Forelimb muscle (tissue), 1 donor: ENCODE results near the gene FAM209A. TPM values are rescaled to one million over a fixed set of nuclear protein-coding genes. Genes with fewer than 3 reads are reported as not detected.
"Not testable (repeated sequence)": the region's sequence is repeated elsewhere in the genome, so short reads cannot be mapped to it uniquely, and the experiment has no call there.

Experiments used
- DNase-seq: peaks from one replicate; pipeline ENCODE4 v3.0.0-alpha.2; 2013; ENCODE audit warnings: low read depth
- polyA plus RNA-seq: library from polyadenylated mRNA; unstranded; fragments of 120-200 nt; gene quantifications from one replicate; pipeline ENCODE4 v1.2.1, GENCODE V29; 2013; ENCODE audit not compliant: insufficient read length

Gene FAM209A
- not detected for polyA plus RNA-seq

- DNase-seq = not testable (repeated sequence)
These were observed at the start of gene FAM209A for GRCh38 chr20:56524444-56524843. Gene FAM209A, plus strand, starts transcription at chr20:56524744. Its CDS starts 65 bp downstream, at chr20:56524809.

GRCh38 chr20:56483970-56484369 lies 40.6 kb upstream of the FAM209A start:
- DNase-seq = no peak

GRCh38 chr20:56487216-56487615 lies 37.3 kb upstream of the FAM209A start:
- no peak for DNase-seq

GRCh38 chr20:56488566-56488965 lies 36.0 kb upstream of the FAM209A start:
- DNase-seq = no peak

- DNase-seq = no peak
These were observed 23.4 kb upstream of the FAM209A start for GRCh38 chr20:56501116-56501515.

GRCh38 chr20:56503916-56504315 lies 20.6 kb upstream of the FAM209A start:
- DNase-seq = no peak

GRCh38 chr20:56504373-56505005 lies 20.1 kb upstream of the FAM209A start:
- no peak for DNase-seq

- DNase-seq = no peak
These were observed 18.4 kb upstream of the FAM209A start for GRCh38 chr20:56506103-56506502.

- no peak for DNase-seq
These were observed 12.6 kb upstream of the FAM209A start for GRCh38 chr20:56511926-56512325.

- no peak for DNase-seq
These were observed 11.1 kb upstream of the FAM209A start for GRCh38 chr20:56513161-56514150.

GRCh38 chr20:56516631-56517030 lies 7.9 kb upstream of the FAM209A start:
- no peak for DNase-seq

- DNase-seq = no peak
These were observed 7.3 kb upstream of the FAM209A start for GRCh38 chr20:56517211-56517610.

- DNase-seq = no peak
These were observed 6.9 kb upstream of the FAM209A start for GRCh38 chr20:56517641-56518040.

- DNase-seq = no peak
These were observed 6.4 kb upstream of the FAM209A start for GRCh38 chr20:56518126-56518525.

- DNase-seq = no peak
These were observed 5.7 kb upstream of the FAM209A start for GRCh38 chr20:56518721-56519398.

- no peak for DNase-seq
These were observed 5.0 kb upstream of the FAM209A start for GRCh38 chr20:56519551-56519950.

- no peak for DNase-seq
These were observed 4.4 kb upstream of the FAM209A start for GRCh38 chr20:56520180-56520579.

- not testable (repeated sequence) for DNase-seq
These were observed 3.7 kb upstream of the FAM209A start for GRCh38 chr20:56520746-56521354.

GRCh38 chr20:56522311-56522710 lies 2.2 kb upstream of the FAM209A start:
- DNase-seq = no peak

- DNase-seq = no peak
These were observed 3.0 kb downstream of the FAM209A start for GRCh38 chr20:56527521-56527920.

GRCh38 chr20:56532946-56533345 lies 8.4 kb downstream of the FAM209A start, which contains the start of gene FAM209B:
Gene FAM209B, plus strand, starts transcription at chr20:56533246. Its CDS starts 96 bp downstream, at chr20:56533342.
- DNase-seq = not testable (repeated sequence)

- DNase-seq = no peak
These were observed 13.5 kb downstream of the FAM209A start for GRCh38 chr20:56537997-56538396.
